Keratinocyte (primary cell): Measurements from ENCODE around the gene AMMECR1.

Experiments used
- CTCF ChIP-seq, 3 experiments: IDR thresholded peaks in 1 of 3; conservative IDR thresholded peaks in 1 of 3; optimal IDR thresholded peaks in 1 of 3; 2 replicates in 2 of 3; 3 replicates in 1 of 3; pipeline versions ENCODE3 to v1.5.1; 2011; ENCODE audit warnings: low read length in 3 of 3, mild to moderate bottlenecking in 3 of 3, moderate library complexity in 2 of 3, control low read depth in 1 of 3, inconsistent platforms in 1 of 3; ENCODE audit not compliant: insufficient read depth in 2 of 3; ENCODE audit errors: extremely low read depth in 1 of 3
- EZH2 ChIP-seq: IDR thresholded peaks from one replicate; pipeline ENCODE4 v1.6.1; 2012; ENCODE audit warnings: inconsistent platforms, mild to moderate bottlenecking, low read length, moderate library complexity

- TF ChIP-seq CTCF (optimal IDR thresholded peaks at IDR 0.05 in 1 of 3, IDR thresholded peaks at IDR 0.05 in 1 of 3, conservative IDR thresholded peaks at IDR 0.05 in 1 of 3; ENCODE audit: extremely low read depth in 1 of 3, insufficient read depth in 2 of 3, low read length in 3 of 3) = no peak
- TF ChIP-seq EZH2 = no peak
Observed at GRCh38 chrX:110311437-110312230, 6.3 kb downstream of the AMMECR1 start.
